ENCODE results near the gene LIN37.

DNA sequence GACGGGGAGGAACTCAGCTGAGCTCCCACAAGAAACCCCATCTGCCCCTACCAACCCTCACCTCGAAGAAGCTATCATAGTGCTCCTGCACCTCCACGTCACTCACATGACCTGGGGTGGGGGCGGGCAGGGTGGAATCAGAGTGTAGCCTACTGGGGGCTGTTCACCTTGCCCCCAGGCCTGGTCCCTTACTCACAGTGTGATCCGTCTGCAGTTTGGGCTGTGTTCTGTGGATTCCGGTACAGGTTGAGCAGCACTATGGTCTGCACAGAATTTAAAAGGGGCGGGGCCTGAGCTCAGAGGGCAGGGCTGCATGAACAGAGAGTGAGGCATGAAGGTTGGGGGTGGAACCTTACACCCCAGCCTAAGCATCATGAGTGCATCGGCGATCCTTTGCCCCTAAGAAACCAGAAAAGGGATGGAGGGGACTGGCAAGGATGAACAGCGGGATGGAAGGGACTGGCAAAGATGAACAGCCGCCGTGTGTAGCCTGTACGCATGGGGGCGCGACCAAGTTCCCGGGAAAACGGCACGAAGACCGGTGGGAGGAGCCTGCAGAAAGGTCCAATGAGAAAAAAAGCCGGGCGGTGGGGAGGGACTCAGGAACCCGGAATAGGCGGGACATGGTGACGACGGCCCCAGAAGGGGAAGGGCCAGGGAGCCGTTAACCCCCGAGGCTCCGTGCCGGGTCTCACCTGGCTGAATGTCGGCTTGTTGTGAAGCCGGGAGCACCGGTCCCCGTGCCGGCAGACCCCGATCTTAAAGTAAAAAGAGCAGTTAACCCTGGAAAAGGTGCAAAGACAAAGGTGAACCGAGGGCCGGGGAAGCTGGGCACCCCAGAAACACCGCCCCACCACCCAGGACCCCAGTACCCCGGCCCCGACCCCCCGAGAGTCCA, 3.7 kb upstream of the LIN37 start:
- peak in 5 of 6 experiments; percentile 23 to 45 (median 31) for TF ChIP-seq CTCF (IDR thresholded peaks at IDR 0.05)
- TF ChIP-seq POLR2A (IDR thresholded peaks at IDR 0.05) = no peak

Data from adrenal gland (tissue), 5 donors.